Fibroblast of villous mesenchyme (primary cell): ENCODE data around the gene CEP112. TPM values are rescaled to one million over a fixed set of nuclear protein-coding genes. Genes with fewer than 3 reads are reported as not detected.

ENCODE experiments used
- DNase-seq: peaks from one replicate; pipeline ENCODE4 v3.0.0-alpha.2; 2010; ENCODE audit warnings: low read depth
- H3K4me3 ChIP-seq: 2 replicates; pipeline ENCODE4 v1.5.1; 2011; ENCODE audit warnings: low read depth, mild to moderate bottlenecking, low read length
- total RNA-seq: library from RNA; depleted of rRNA; stranded (reverse); fragments of >200 nt; gene quantifications from 2 replicates; pipeline ENCODE4 v1.2.3, GENCODE V29; 2012
- TF ChIP-seq, protein P1 (sequence below): IDR thresholded peaks from 2 replicates; pipeline ENCODE4 v1.5.1; 2012; ENCODE audit warnings: low read depth, mild to moderate bottlenecking, low read length; ENCODE audit not compliant: insufficient read depth

CEP112 gene
- total RNA-seq, 1 donor, result 10.8 TPM

DNA sequence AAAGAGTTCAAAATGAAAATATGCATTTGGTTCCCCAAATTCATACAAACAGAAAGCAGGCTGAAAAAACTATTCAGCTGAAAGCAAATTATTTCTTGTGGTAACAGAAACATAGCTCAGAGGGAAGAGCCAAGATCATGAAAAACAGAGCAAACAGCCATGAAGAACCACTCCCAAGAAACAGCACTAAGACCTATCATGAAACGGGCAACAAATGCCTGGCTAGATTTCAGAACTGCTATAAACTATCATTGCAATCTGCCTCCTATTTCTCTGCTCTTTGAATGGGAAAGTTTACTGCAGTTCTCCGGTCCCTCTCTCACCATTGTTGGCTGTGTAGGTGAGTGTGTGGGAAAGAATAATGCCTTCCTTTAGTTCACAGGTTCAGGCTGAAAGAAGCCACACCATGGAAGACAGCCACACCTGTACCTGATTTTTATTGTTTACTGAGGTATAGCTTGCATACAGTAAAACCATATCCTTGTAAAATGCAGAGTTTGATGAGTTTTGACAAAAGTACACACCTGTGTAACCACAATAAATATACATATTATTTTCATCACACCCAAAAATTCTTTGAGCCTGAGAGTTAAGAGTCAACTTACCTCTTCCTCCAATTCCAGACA lies 48.2 kb downstream of the CEP112 start:
- TF ChIP-seq, protein P1, sequence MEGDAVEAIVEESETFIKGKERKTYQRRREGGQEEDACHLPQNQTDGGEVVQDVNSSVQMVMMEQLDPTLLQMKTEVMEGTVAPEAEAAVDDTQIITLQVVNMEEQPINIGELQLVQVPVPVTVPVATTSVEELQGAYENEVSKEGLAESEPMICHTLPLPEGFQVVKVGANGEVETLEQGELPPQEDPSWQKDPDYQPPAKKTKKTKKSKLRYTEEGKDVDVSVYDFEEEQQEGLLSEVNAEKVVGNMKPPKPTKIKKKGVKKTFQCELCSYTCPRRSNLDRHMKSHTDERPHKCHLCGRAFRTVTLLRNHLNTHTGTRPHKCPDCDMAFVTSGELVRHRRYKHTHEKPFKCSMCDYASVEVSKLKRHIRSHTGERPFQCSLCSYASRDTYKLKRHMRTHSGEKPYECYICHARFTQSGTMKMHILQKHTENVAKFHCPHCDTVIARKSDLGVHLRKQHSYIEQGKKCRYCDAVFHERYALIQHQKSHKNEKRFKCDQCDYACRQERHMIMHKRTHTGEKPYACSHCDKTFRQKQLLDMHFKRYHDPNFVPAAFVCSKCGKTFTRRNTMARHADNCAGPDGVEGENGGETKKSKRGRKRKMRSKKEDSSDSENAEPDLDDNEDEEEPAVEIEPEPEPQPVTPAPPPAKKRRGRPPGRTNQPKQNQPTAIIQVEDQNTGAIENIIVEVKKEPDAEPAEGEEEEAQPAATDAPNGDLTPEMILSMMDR, result no peak
- H3K4me3 ChIP-seq, result no peak overlapping the region
- DNase-seq, result no peak

GRCh38 chr17:66142428-66142827 lies 49.5 kb downstream of the CEP112 start:
- TF ChIP-seq, protein P1, result no peak
- no peak for DNase-seq
- no peak overlapping the region for H3K4me3 ChIP-seq

- no peak overlapping the region for H3K4me3 ChIP-seq
- no peak for DNase-seq
- TF ChIP-seq, protein P1, result no peak
Measured at GRCh38 chr17:66138120-66138519, 53.8 kb downstream of the CEP112 start.

GRCh38 chr17:66135896-66136295 lies 56.0 kb downstream of the CEP112 start:
- TF ChIP-seq, protein P1, result no peak
- peak; percentile 48 for DNase-seq
- H3K4me3 ChIP-seq, result no peak overlapping the region

DNA sequence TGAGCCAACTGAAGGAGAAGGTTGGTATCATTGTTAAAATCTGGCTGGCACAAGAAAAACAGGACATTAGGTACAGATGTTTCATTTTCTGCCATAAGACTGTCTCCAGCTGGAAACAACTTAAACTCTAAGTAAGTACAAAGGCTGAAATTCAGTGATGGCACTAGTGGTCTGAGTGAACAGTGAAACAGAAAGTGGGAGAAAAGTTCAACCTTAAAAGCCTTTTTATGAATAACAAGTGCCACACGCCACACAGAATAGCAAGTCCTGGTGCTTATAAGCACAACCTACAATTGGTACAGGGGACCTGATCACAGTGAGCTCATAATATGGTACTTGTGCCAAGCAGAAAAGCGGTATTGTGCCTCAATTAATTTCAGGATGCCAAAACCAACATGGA lies 56.7 kb downstream of the CEP112 start:
- H3K4me3 ChIP-seq, result no peak overlapping the region
- no peak for DNase-seq
- TF ChIP-seq, protein P1, result no peak

DNA sequence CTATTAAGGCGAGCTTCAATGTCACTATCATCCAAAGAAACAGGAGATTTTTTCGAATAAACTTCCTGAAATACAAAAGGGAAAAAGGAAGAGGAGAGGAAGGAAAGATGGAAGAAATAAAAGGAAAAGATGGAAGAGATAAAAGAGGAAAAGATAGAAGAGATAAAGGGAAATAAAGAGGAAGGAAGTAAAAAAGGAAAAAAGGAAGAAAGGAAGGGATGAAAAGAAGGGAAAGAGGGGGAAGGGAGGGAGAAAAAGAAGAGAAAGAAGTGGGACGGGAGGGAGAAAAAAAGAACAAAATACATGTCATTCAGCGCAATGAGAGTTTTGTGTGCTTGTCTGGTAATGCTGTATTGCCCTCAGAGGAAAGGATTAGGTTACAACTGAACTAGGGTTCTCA lies 62.2 kb downstream of the CEP112 start:
- no peak overlapping the region for H3K4me3 ChIP-seq
- DNase-seq, result no peak
- TF ChIP-seq, protein P1, result no peak

GRCh38 chr17:66126231-66126630 lies 65.7 kb downstream of the CEP112 start:
- no peak overlapping the region for H3K4me3 ChIP-seq
- DNase-seq, result no peak
- TF ChIP-seq, protein P1, result no peak
